Neural progenitor cell (in vitro differentiated cells): Measurements from ENCODE around the gene RIT1.

Experiments used
- CTCF ChIP-seq: fragments of 200-600 bp; sonication (generic); IDR thresholded peaks from 2 replicates; pipeline ENCODE4 v1.5.1; 2017; ENCODE audit warnings: antibody characterized with exemption, mild to moderate bottlenecking
- EZH2phosphoT487 ChIP-seq: fragments of 200-600 bp; sonication (generic); IDR thresholded peaks from 2 replicates; pipeline ENCODE4 v1.6.1; 2017; ENCODE audit warnings: antibody characterized with exemption

GRCh38 chr1:155944444-155944799 lies 33.3 kb upstream of the RIT1 start:
- no peak for TF ChIP-seq CTCF
- no peak for TF ChIP-seq EZH2phosphoT487
